GM23248 (cell line): Measurements from ENCODE around the gene RBM38. TPM values are rescaled to one million over a fixed set of nuclear protein-coding genes. Genes with fewer than 3 reads are reported as not detected.

Experiments
- DNase-seq: peaks from one replicate; pipeline ENCODE4 v3.0.0-alpha.2; 2015
- H2AFZ ChIP-seq: fragments of 200-600 bp; sonication (generic); 2 replicates; pipeline ENCODE4 v1.6.1; 2016; ENCODE audit warnings: antibody characterized with exemption
- H3F3A ChIP-seq: fragments of 200-600 bp; sonication (generic); 2 replicates; pipeline ENCODE4 v1.6.1; 2016; ENCODE audit warnings: mild to moderate bottlenecking, antibody characterized with exemption, mixed run types; ENCODE audit not compliant: insufficient read depth
- H3K27ac ChIP-seq: fragments of 200-600 bp; sonication (generic); 2 replicates; pipeline ENCODE4 v1.5.1; 2016; ENCODE audit warnings: mild to moderate bottlenecking
- H3K27me3 ChIP-seq: fragments of 200-600 bp; sonication (generic); replicated peaks from 2 replicates; pipeline ENCODE4 v1.6.1; 2016; ENCODE audit warnings: mild to moderate bottlenecking; ENCODE audit not compliant: insufficient read depth
- H3K36me3 ChIP-seq: fragments of 200-600 bp; sonication (generic); 2 replicates; pipeline ENCODE4 v1.6.1; 2016; ENCODE audit warnings: low read depth, mild to moderate bottlenecking
- H3K4me1 ChIP-seq: fragments of 200-600 bp; sonication (generic); 2 replicates; pipeline ENCODE4 v1.6.1; 2016; ENCODE audit warnings: mild to moderate bottlenecking; ENCODE audit not compliant: insufficient read depth
- H3K4me2 ChIP-seq: fragments of 200-600 bp; sonication (generic); one replicate; pipeline ENCODE4 v1.6.1; 2016; ENCODE audit warnings: mild to moderate bottlenecking; ENCODE audit not compliant: unreplicated experiment
- H3K4me3 ChIP-seq: fragments of 200-600 bp; sonication (generic); 2 replicates; pipeline ENCODE4 v1.5.1; 2016; ENCODE audit warnings: mild to moderate bottlenecking
- H3K79me2 ChIP-seq: fragments of 200-600 bp; sonication (generic); 2 replicates; pipeline ENCODE4 v1.6.1; 2016; ENCODE audit warnings: mild to moderate bottlenecking; ENCODE audit not compliant: insufficient read depth
- H3K9ac ChIP-seq: fragments of 200-600 bp; sonication (generic); 2 replicates; pipeline ENCODE4 v1.6.1; 2016; ENCODE audit warnings: mild to moderate bottlenecking
- H3K9me2 ChIP-seq: fragments of 200-600 bp; sonication (generic); 2 replicates; pipeline ENCODE4 v1.6.1; 2016; ENCODE audit warnings: mixed run types, mild to moderate bottlenecking, moderate library complexity; ENCODE audit not compliant: insufficient read depth
- H3K9me3 ChIP-seq: fragments of 200-600 bp; sonication (generic); one replicate; pipeline ENCODE4 v1.6.1; 2017; ENCODE audit warnings: low read depth
- H4K20me1 ChIP-seq: fragments of 200-600 bp; sonication (generic); 2 replicates; pipeline ENCODE4 v1.6.0; 2016; ENCODE audit not compliant: insufficient read depth
- EZH2 ChIP-seq: fragments of 200-600 bp; sonication (generic); IDR thresholded peaks from 2 replicates; pipeline ENCODE4 v1.6.1; 2018; ENCODE audit warnings: antibody characterized with exemption, mild to moderate bottlenecking; ENCODE audit not compliant: insufficient read depth, poor library complexity, severe bottlenecking
- EZH2phosphoT487 ChIP-seq: fragments of 200-600 bp; sonication (generic); IDR thresholded peaks from 2 replicates; pipeline ENCODE4 v1.6.1; 2018; ENCODE audit warnings: antibody characterized with exemption, moderate library complexity, mild to moderate bottlenecking, low read depth; ENCODE audit not compliant: insufficient read depth
- WGBS, 2 experiments: methylation state at CpG; one replicate each; pipeline ENCODE4 v1.1.6; 2015 to 2017; ENCODE audit warnings: low lambda C conversion rate in 2 of 2, low coverage in 1 of 2; ENCODE audit errors: missing lambda C conversion rate in 2 of 2; 5-methylcytosine and 5-hydroxymethylcytosine counted together
- in situ Hi-C: fragments of 300-500 bp; cut with MboI; formaldehyde crosslinking; loops from 2 replicates; pipeline ENCODE4 v1.15.0; 2020
- polyA plus RNA-seq: library from polyadenylated mRNA; unstranded; fragments of >200 nt; fragmentation: Nextera tagmentation; extraction: Ambion mirVana; gene quantifications from 2 replicates; pipeline ENCODE4 v1.2.1, GENCODE V29; 2016
- total RNA-seq: library from RNA; depleted of rRNA; stranded (reverse); fragments of >200 nt; shearing (Covaris generic); gene quantifications from 2 replicates; pipeline ENCODE4 v1.2.3, GENCODE V29; 2014

The RBM38 gene
- total and polyA plus RNA-seq, 2 experiments from 2014 or later: 1.3 to 8.1 TPM

- Histone ChIP-seq H3K9ac (no peak overlapping the region), H2AFZ (no peak overlapping the region), H3K27ac (no peak overlapping the region), H4K20me1 (no peaks in the 10 kb centered on the region), H3K4me2 (no peak overlapping the region), H3K36me3 (no peaks in the 10 kb centered on the region), H3K4me3 (no peak overlapping the region), H3K9me3 (no peaks in the 10 kb centered on the region), H3K79me2 (no peaks in the 10 kb centered on the region), H3F3A (peaks cover 6% of the 10 kb centered on the region; the same call in 1 of the 2 replicates), H3K27me3 (peaks cover 9% of the 10 kb centered on the region; the same call in 1 of the 2 replicates), H3K9me2 (no peaks in the 10 kb centered on the region), H3K4me1 (no peaks in the 10 kb centered on the region)
- peak; percentile 50 for DNase-seq
- WGBS, 2 experiments: 65 to 66% methylated on average over 19 of the region's 19 CpGs
- in situ Hi-C loops: no loop called here
- no peak for TF ChIP-seq EZH2phosphoT487
- no peak for TF ChIP-seq EZH2
Observed at GRCh38 chr20:57414867-57415592, 23.8 kb downstream of the RBM38 start.

GRCh38 chr20:57415771-57416170 is 24.6 kb downstream of the RBM38 start:
- H3K27ac ChIP-seq: no peak overlapping the region
- H3K9me2 ChIP-seq: no peaks in the 10 kb centered on the region
- WGBS, 2 experiments: 71 to 79% methylated on average over 11 of the region's 11 CpGs
- no peaks in the 10 kb centered on the region for H3K4me1 ChIP-seq
- peaks cover 6% of the 10 kb centered on the region; the same call in 1 of the 2 replicates for H3F3A ChIP-seq
- no peak for DNase-seq
- no peak overlapping the region for H2AFZ ChIP-seq
- peaks cover 9% of the 10 kb centered on the region; the same call in 1 of the 2 replicates for H3K27me3 ChIP-seq
- TF ChIP-seq EZH2phosphoT487 (no peak), EZH2 (no peak)
- H3K79me2 ChIP-seq: no peaks in the 10 kb centered on the region
- H3K4me3 ChIP-seq: no peak overlapping the region
- in situ Hi-C loops: no loop called here
- H3K9me3 ChIP-seq: no peaks in the 10 kb centered on the region
- no peaks in the 10 kb centered on the region for H4K20me1 ChIP-seq
- H3K36me3 ChIP-seq: no peaks in the 10 kb centered on the region
- H3K4me2 ChIP-seq: no peak overlapping the region
- H3K9ac ChIP-seq: no peak overlapping the region

GRCh38 chr20:57416296-57417022 is 25.3 kb downstream of the RBM38 start:
- H4K20me1 ChIP-seq: no peaks in the 10 kb centered on the region
- no peak overlapping the region for H3K9ac ChIP-seq
- in situ Hi-C loops: no loop called here
- H3F3A ChIP-seq: peaks cover 6% of the 10 kb centered on the region; the same call in 1 of the 2 replicates
- no peaks in the 10 kb centered on the region for H3K4me1 ChIP-seq
- no peak overlapping the region for H2AFZ ChIP-seq
- H3K27ac ChIP-seq: no peak overlapping the region
- H3K36me3 ChIP-seq: no peaks in the 10 kb centered on the region
- H3K9me3 ChIP-seq: no peaks in the 10 kb centered on the region
- 76% methylated on average over 15 of the region's 15 CpGs for WGBS, 2 experiments
- TF ChIP-seq EZH2phosphoT487 (no peak), EZH2 (no peak)
- no peaks in the 10 kb centered on the region for H3K79me2 ChIP-seq
- no peak for DNase-seq
- H3K4me3 ChIP-seq: no peak overlapping the region
- no peak overlapping the region for H3K4me2 ChIP-seq
- H3K27me3 ChIP-seq: peaks cover 9% of the 10 kb centered on the region; the same call in 1 of the 2 replicates
- H3K9me2 ChIP-seq: no peaks in the 10 kb centered on the region

GRCh38 chr20:57417051-57417689 is 26.0 kb downstream of the RBM38 start:
- no peaks in the 10 kb centered on the region for H3K9me3 ChIP-seq
- H3K27me3 ChIP-seq: peaks cover 9% of the 10 kb centered on the region; the same call in 1 of the 2 replicates
- in situ Hi-C loops: no loop called here
- H3K9me2 ChIP-seq: no peaks in the 10 kb centered on the region
- no peak for DNase-seq
- H3K9ac ChIP-seq: no peak overlapping the region
- WGBS, 2 experiments: 37% methylated on average over 5 to 6 of the region's 6 CpGs
- no peak overlapping the region for H3K27ac ChIP-seq
- no peaks in the 10 kb centered on the region for H3K79me2 ChIP-seq
- H4K20me1 ChIP-seq: no peaks in the 10 kb centered on the region
- no peak overlapping the region for H3K4me2 ChIP-seq
- H3K4me1 ChIP-seq: no peaks in the 10 kb centered on the region
- no peak overlapping the region for H3K4me3 ChIP-seq
- TF ChIP-seq EZH2phosphoT487: no peak
- H3K36me3 ChIP-seq: no peaks in the 10 kb centered on the region
- H3F3A ChIP-seq: peaks cover 6% of the 10 kb centered on the region; the same call in 1 of the 2 replicates
- no peak overlapping the region for H2AFZ ChIP-seq
